ENCODE data around the gene TYMS. TPM values are rescaled to one million over a fixed set of nuclear protein-coding genes. Genes with fewer than 3 reads are reported as not detected.

Gene TYMS
- total RNA-seq (2021) = 319 and 339 TPM in 2 replicates
- Bru-seq, nascent RNA = percentile 98 among the genes with signal in this experiment
- percentile 95 among the genes with signal in this experiment for BruChase-seq, experiment 1, labeled RNA remaining after a 2-hour chase
- BruChase-seq, experiment 2, labeled RNA remaining after a 6-hour chase = percentile 98 among the genes with signal in this experiment
- long read RNA-seq, transcript TYMS-202 (5 exons, 693 nt) = minor isoform, 10 of 539 reads
- long read RNA-seq, transcript TYMS-203 (7 exons, 1,662 nt) = major isoform, 490 of 539 reads
- long read RNA-seq, partial matches to known transcripts = 23 of 539 reads
- long read RNA-seq, other reads (novel, unspliced or antisense) = 15 of 539 reads

- H3K4me1 ChIP-seq (ENCODE audit: insufficient read depth, low read length, poor library complexity, severe bottlenecking) = peaks cover 12% of the 10 kb centered on the region
- no peaks in the 10 kb centered on the region for H3K27me3 ChIP-seq (replicated peaks; ENCODE audit: insufficient read depth, low read depth, low read length, poor library complexity)
- peaks cover 38% of the 10 kb centered on the region for H3K36me3 ChIP-seq (ENCODE audit: insufficient read depth, low read length, poor library complexity, severe bottlenecking)
- POLR2A ChIA-PET (ENCODE audit: low non-redundant PET) = no interaction called here
- TF ChIP-seq CTCF (conservative IDR thresholded peaks at IDR 0.05; ENCODE audit: low read depth, low read length) (no peak), EZH2 (IDR thresholded peaks at IDR 0.05; ENCODE audit: borderline replicate concordance, low read depth, low read length, poor library complexity, severe bottlenecking) (no peak)
- peaks cover 5% of the 10 kb centered on the region for H3K9me3 ChIP-seq (ENCODE audit: low read depth, low read length, poor library complexity, severe bottlenecking)
- peak; percentile 90 for DNase-seq (ENCODE audit: low spot score)
- no TSS peak for BruUV-seq (replicated peaks)
- peak within 1 kb of the TSS; percentile 97 for H3K27ac ChIP-seq (ENCODE audit: low read depth, low read length, poor library complexity, severe bottlenecking)
- peak within 1 kb of the TSS; percentile 77 for H3K4me3 ChIP-seq (ENCODE audit: low read depth, low read length, poor library complexity, severe bottlenecking)
- intact Hi-C loops (cut with micrococcal nuclease; ENCODE audit: unreplicated experiment) = no loop called here
- CTCF ChIA-PET = interaction anchor here (1.0 kb wide), 1 partner anchor 182 kb away, joined by 7 read pairs; no protein-coding TSS in a partner anchor
Observed at GRCh38 chr18:657311-658000, at the start of gene TYMS. Gene TYMS, plus strand, starts transcription at chr18:657653. Its CDS starts 90 bp downstream, at chr18:657743.

- Histone ChIP-seq H3K4me3 (ENCODE audit: low read depth, low read length, poor library complexity, severe bottlenecking) (no peak overlapping the region), H3K27ac (ENCODE audit: low read depth, low read length, poor library complexity, severe bottlenecking) (no peak overlapping the region), H3K36me3 (ENCODE audit: insufficient read depth, low read length, poor library complexity, severe bottlenecking) (no peaks in the 10 kb centered on the region), H3K27me3 (replicated peaks; ENCODE audit: insufficient read depth, low read depth, low read length, poor library complexity) (no peaks in the 10 kb centered on the region), H3K9me3 (ENCODE audit: low read depth, low read length, poor library complexity, severe bottlenecking) (no peaks in the 10 kb centered on the region), H3K4me1 (ENCODE audit: insufficient read depth, low read length, poor library complexity, severe bottlenecking) (no peaks in the 10 kb centered on the region)
- CTCF ChIA-PET = no interaction called here
- intact Hi-C loops (cut with micrococcal nuclease; ENCODE audit: unreplicated experiment) = no loop called here
- BruUV-seq (replicated peaks) = no TSS peak
- TF ChIP-seq CTCF (conservative IDR thresholded peaks at IDR 0.05; ENCODE audit: low read depth, low read length) = no peak
- no peak for TF ChIP-seq EZH2 (IDR thresholded peaks at IDR 0.05; ENCODE audit: borderline replicate concordance, low read depth, low read length, poor library complexity, severe bottlenecking)
- POLR2A ChIA-PET (ENCODE audit: low non-redundant PET) = no interaction called here
- DNase-seq (ENCODE audit: low spot score) = no peak
Observed at GRCh38 chr18:607930-608329, 49.5 kb upstream of the TYMS start.

- POLR2A ChIA-PET (ENCODE audit: low non-redundant PET) = no interaction called here
- H3K27me3 ChIP-seq (replicated peaks; ENCODE audit: insufficient read depth, low read depth, low read length, poor library complexity) = no peaks in the 10 kb centered on the region
- H3K36me3 ChIP-seq (ENCODE audit: insufficient read depth, low read length, poor library complexity, severe bottlenecking) = no peaks in the 10 kb centered on the region
- CTCF ChIA-PET = no interaction called here
- no peak overlapping the region for H3K27ac ChIP-seq (ENCODE audit: low read depth, low read length, poor library complexity, severe bottlenecking)
- peaks cover 11% of the 10 kb centered on the region for H3K4me1 ChIP-seq (ENCODE audit: insufficient read depth, low read length, poor library complexity, severe bottlenecking)
- DNase-seq (ENCODE audit: low spot score) = no peak
- BruUV-seq (replicated peaks) = no TSS peak
- TF ChIP-seq CTCF (conservative IDR thresholded peaks at IDR 0.05; ENCODE audit: low read depth, low read length) (no peak), EZH2 (IDR thresholded peaks at IDR 0.05; ENCODE audit: borderline replicate concordance, low read depth, low read length, poor library complexity, severe bottlenecking) (no peak)
- no peak overlapping the region for H3K4me3 ChIP-seq (ENCODE audit: low read depth, low read length, poor library complexity, severe bottlenecking)
- intact Hi-C loops (cut with micrococcal nuclease; ENCODE audit: unreplicated experiment) = loop anchor here (10.0 kb wide), 1 partner anchor 116 kb away; no protein-coding TSS in a partner anchor
- H3K9me3 ChIP-seq (ENCODE audit: low read depth, low read length, poor library complexity, severe bottlenecking) = no peaks in the 10 kb centered on the region
Observed at GRCh38 chr18:610214-610928, 47.1 kb upstream of the TYMS start.
